GM12891 (cell line): ENCODE data around the gene PBX2.

Experiments used
- POLR2A ChIP-seq: IDR thresholded peaks from 2 replicates; pipeline ENCODE4 v1.6.1; 2011; ENCODE audit warnings: low read depth, low read length, control low read depth
- POLR2AphosphoS5 ChIP-seq: IDR thresholded peaks from 2 replicates; pipeline ENCODE4 v1.6.1; 2011; ENCODE audit warnings: low read depth, low read length, control low read depth

GRCh38 chr6:32214126-32214525 is 24.1 kb upstream of the PBX2 start:
- no peak for TF ChIP-seq POLR2AphosphoS5
- TF ChIP-seq POLR2A, result no peak
